OCI-LY3 (cell line): ENCODE results near the gene CXorf38.
A peak's percentile ranks its signal among the peaks of the same experiment; 100 is the strongest.

Experiments used
- H2AFZ ChIP-seq: fragments of 200-600, 300-600 bp; shearing (Covaris generic); 2 replicates; pipeline ENCODE4 v1.6.0; 2014; ENCODE audit warnings: antibody characterized with exemption, low read depth, low read length
- H3K27ac ChIP-seq: fragments of 200-600, 300-600 bp; sonication (generic); 2 replicates; pipeline ENCODE4 v1.5.1; 2014; ENCODE audit warnings: mild to moderate bottlenecking, low read length, moderate library complexity, mixed read lengths
- H3K27me3 ChIP-seq: fragments of 200-600, 300-600 bp; sonication (generic); 2 replicates; pipeline ENCODE4 v1.6.1; 2014; ENCODE audit warnings: low read depth, low read length, mixed read lengths
- H3K36me3 ChIP-seq: fragments of 200-600, 300-600 bp; sonication (generic); replicated peaks from 2 replicates; pipeline ENCODE3; 2014; ENCODE audit warnings: low read depth, low read length, mixed read lengths
- H3K4me1 ChIP-seq: fragments of 300-600, 200-600 bp; sonication (generic); 2 replicates; pipeline ENCODE4 v1.6.1; 2014; ENCODE audit warnings: low read length, mixed read lengths
- H3K4me2 ChIP-seq: fragments of 200-600, 300-600 bp; sonication (generic); 2 replicates; pipeline ENCODE4 v1.6.1; 2014; ENCODE audit warnings: low read length, mixed read lengths
- H3K4me3 ChIP-seq: fragments of 300-600, 200-600 bp; sonication (generic); 2 replicates; pipeline ENCODE4 v1.5.1; 2014; ENCODE audit warnings: antibody characterized with exemption, mild to moderate bottlenecking, low read length, moderate library complexity
- H3K79me2 ChIP-seq: fragments of 300-600, 200-600 bp; shearing (Covaris generic); 2 replicates; pipeline ENCODE4 v1.6.1; 2014; ENCODE audit warnings: mild to moderate bottlenecking, low read length, mixed read lengths
- H3K9ac ChIP-seq: fragments of 300-600, 200-600 bp; shearing (Covaris generic); 2 replicates; pipeline ENCODE4 v1.6.0; 2014; ENCODE audit warnings: mild to moderate bottlenecking, low read length, moderate library complexity
- H3K9me3 ChIP-seq: fragments of 200-600, 300-600 bp; shearing (Covaris generic); 2 replicates; pipeline ENCODE4 v1.6.1; 2014; ENCODE audit warnings: low read length, mixed read lengths; ENCODE audit not compliant: insufficient read depth
- H4K20me1 ChIP-seq: fragments of 200-600, 300-600 bp; sonication (generic); 2 replicates; pipeline ENCODE4 v1.6.1; 2016; ENCODE audit warnings: low read length, mixed read lengths; ENCODE audit not compliant: insufficient read depth
- EZH2phosphoT487 ChIP-seq: fragments of 200-600 bp; shearing (Covaris generic); IDR thresholded peaks from 2 replicates; pipeline ENCODE4 v1.6.1; 2018; ENCODE audit warnings: antibody characterized with exemption, mixed run types, low read depth
- TF ChIP-seq, protein P1 (sequence below): fragments of 200-600, 300-600 bp; sonication (generic); IDR thresholded peaks from 2 replicates; pipeline ENCODE4 v1.5.1; 2014; ENCODE audit warnings: antibody characterized with exemption, low read length, low read depth

The CXorf38 gene

GRCh38 chrX:40663880-40664630 is 16.7 kb upstream of the CXorf38 start:
- H3K4me3 ChIP-seq, result no peak overlapping the region
- no peaks in the 10 kb centered on the region for H4K20me1 ChIP-seq
- no peak for TF ChIP-seq EZH2phosphoT487
- TF ChIP-seq, protein P1, sequence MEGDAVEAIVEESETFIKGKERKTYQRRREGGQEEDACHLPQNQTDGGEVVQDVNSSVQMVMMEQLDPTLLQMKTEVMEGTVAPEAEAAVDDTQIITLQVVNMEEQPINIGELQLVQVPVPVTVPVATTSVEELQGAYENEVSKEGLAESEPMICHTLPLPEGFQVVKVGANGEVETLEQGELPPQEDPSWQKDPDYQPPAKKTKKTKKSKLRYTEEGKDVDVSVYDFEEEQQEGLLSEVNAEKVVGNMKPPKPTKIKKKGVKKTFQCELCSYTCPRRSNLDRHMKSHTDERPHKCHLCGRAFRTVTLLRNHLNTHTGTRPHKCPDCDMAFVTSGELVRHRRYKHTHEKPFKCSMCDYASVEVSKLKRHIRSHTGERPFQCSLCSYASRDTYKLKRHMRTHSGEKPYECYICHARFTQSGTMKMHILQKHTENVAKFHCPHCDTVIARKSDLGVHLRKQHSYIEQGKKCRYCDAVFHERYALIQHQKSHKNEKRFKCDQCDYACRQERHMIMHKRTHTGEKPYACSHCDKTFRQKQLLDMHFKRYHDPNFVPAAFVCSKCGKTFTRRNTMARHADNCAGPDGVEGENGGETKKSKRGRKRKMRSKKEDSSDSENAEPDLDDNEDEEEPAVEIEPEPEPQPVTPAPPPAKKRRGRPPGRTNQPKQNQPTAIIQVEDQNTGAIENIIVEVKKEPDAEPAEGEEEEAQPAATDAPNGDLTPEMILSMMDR, result peak; percentile 23; the same call in 1 of the 2 replicates
- peak overlapping the region; percentile 49; the same call in 1 of the 2 replicates for H3K4me2 ChIP-seq
- peaks cover 2% of the 10 kb centered on the region; the same call in 1 of the 2 replicates for H3K79me2 ChIP-seq
- no peaks in the 10 kb centered on the region for H3K9me3 ChIP-seq
- peaks cover 45% of the 10 kb centered on the region for H3K4me1 ChIP-seq
- H3K27ac ChIP-seq, result peak overlapping the region; percentile 45
- no peak overlapping the region for H2AFZ ChIP-seq
- H3K36me3 ChIP-seq, result peaks cover 35% of the 10 kb centered on the region
- no peaks in the 10 kb centered on the region for H3K27me3 ChIP-seq
- H3K9ac ChIP-seq, result no peak overlapping the region

- no peaks in the 10 kb centered on the region for H3K27me3 ChIP-seq
- TF ChIP-seq, protein P1, result no peak
- no peak for TF ChIP-seq EZH2phosphoT487
- no peak overlapping the region for H3K9ac ChIP-seq
- H3K36me3 ChIP-seq, result peaks cover 35% of the 10 kb centered on the region
- H2AFZ ChIP-seq, result no peak overlapping the region
- peaks cover 45% of the 10 kb centered on the region for H3K4me1 ChIP-seq
- no peaks in the 10 kb centered on the region for H3K9me3 ChIP-seq
- H3K79me2 ChIP-seq, result peaks cover 2% of the 10 kb centered on the region; the same call in 1 of the 2 replicates
- H4K20me1 ChIP-seq, result no peaks in the 10 kb centered on the region
- H3K4me2 ChIP-seq, result no peak overlapping the region
- peak overlapping the region; percentile 33; the same call in 1 of the 2 replicates for H3K27ac ChIP-seq
- no peak overlapping the region for H3K4me3 ChIP-seq
These were observed 15.8 kb upstream of the CXorf38 start for GRCh38 chrX:40663078-40663740.

GRCh38 chrX:40661489-40661888 is 14.1 kb upstream of the CXorf38 start:
- H3K4me1 ChIP-seq, result peaks cover 47% of the 10 kb centered on the region
- H3K27ac ChIP-seq, result no peak overlapping the region
- H3K9ac ChIP-seq, result no peak overlapping the region
- TF ChIP-seq, protein P1, result no peak
- TF ChIP-seq EZH2phosphoT487, result no peak
- H3K79me2 ChIP-seq, result peaks cover 2% of the 10 kb centered on the region; the same call in 1 of the 2 replicates
- no peak overlapping the region for H3K4me3 ChIP-seq
- no peak overlapping the region for H2AFZ ChIP-seq
- no peaks in the 10 kb centered on the region for H3K27me3 ChIP-seq
- no peak overlapping the region for H3K4me2 ChIP-seq
- peaks cover 29% of the 10 kb centered on the region for H3K36me3 ChIP-seq
- no peaks in the 10 kb centered on the region for H3K9me3 ChIP-seq
- no peaks in the 10 kb centered on the region for H4K20me1 ChIP-seq

DNA sequence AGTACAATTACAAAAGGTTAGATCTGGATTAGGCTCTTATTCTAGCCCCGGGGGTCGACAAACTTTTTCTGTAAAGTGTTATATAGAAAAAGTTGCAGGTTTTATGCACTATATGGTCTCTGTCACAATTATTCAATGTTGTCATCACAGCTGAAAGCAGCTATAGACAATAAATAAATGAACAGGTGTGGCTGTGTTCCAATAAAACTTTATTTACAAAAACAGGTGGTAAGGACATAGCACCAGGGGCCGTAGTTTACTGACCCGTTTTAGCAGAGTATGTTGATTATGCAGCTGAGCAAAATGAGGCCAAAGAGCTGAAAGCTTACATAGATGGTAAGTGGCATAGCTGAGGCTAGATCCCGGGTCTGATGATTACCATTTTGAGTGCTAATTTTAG is 13.0 kb upstream of the CXorf38 start:
- Histone ChIP-seq H3K4me3 (no peak overlapping the region), H3K27me3 (no peaks in the 10 kb centered on the region), H3K9me3 (no peaks in the 10 kb centered on the region), H3K4me2 (no peak overlapping the region), H2AFZ (no peak overlapping the region), H3K36me3 (peaks cover 25% of the 10 kb centered on the region), H3K4me1 (peaks cover 36% of the 10 kb centered on the region), H3K79me2 (peaks cover 2% of the 10 kb centered on the region; the same call in 1 of the 2 replicates), H3K9ac (no peak overlapping the region), H4K20me1 (no peaks in the 10 kb centered on the region), H3K27ac (peak overlapping the region; percentile 18; the same call in 1 of the 2 replicates)
- no peak for TF ChIP-seq EZH2phosphoT487
- TF ChIP-seq, protein P1, result no peak
